Frontal cortex (tissue), 4 donors: ENCODE measurements around the gene GRIFIN. TPM values are rescaled to one million over a fixed set of nuclear protein-coding genes. Genes with fewer than 3 reads are reported as not detected.

Experiments used
- DNase-seq, 2 donors: peaks; one replicate each; pipeline ENCODE4 v3.0.0; 2012; ENCODE audit warnings: low spot score in 2 of 2
- FAIRE-seq: peaks from 2 replicates; lab custom pipeline; 2012; peaks lifted over from hg19 to GRCh38; lab: Jason Lieb, UNC
- total RNA-seq: library from RNA; depleted of rRNA; stranded (reverse); fragments of >200 nt; gene quantifications from one replicate; pipeline ENCODE4 v1.2.3, GENCODE V29; 2014
- donor health status: control.
- donor health status: control.
- donor health status: control.

GRIFIN gene
- total RNA-seq: not detected

GRCh38 chr7:2476298-2476697 lies at the start of gene GRIFIN:
GRIFIN (minus strand) TSS chr7:2476398; CDS start chr7:2476383, 15 bp downstream.
- no peak for DNase-seq
- no peak for FAIRE-seq

- FAIRE-seq (no peak), DNase-seq (no peak)
These were observed 48.8 kb upstream of the GRIFIN start for GRCh38 chr7:2524808-2525657.

- FAIRE-seq (no peak), DNase-seq (peak; percentile 90 to 92)
These were observed 48.0 kb upstream of the GRIFIN start for GRCh38 chr7:2523941-2524807.

GRCh38 chr7:2523461-2523936 lies 47.3 kb upstream of the GRIFIN start:
- FAIRE-seq (no peak), DNase-seq (no peak)

GRCh38 chr7:2522780-2523433 lies 46.7 kb upstream of the GRIFIN start:
- no peak for FAIRE-seq

GRCh38 chr7:2521952-2522591 lies 45.9 kb upstream of the GRIFIN start:
- DNase-seq (no peak), FAIRE-seq (no peak)

More at GRCh38 chr7:2522780-2523433, 46.7 kb upstream of the GRIFIN start:
- no peak for DNase-seq

GRCh38 chr7:2521341-2521745 lies 45.1 kb upstream of the GRIFIN start:
- no peak for FAIRE-seq
- DNase-seq: no peak

- no peak for FAIRE-seq
- DNase-seq: no peak
These were observed 44.6 kb upstream of the GRIFIN start for GRCh38 chr7:2520761-2521290.

- FAIRE-seq (no peak), DNase-seq (no peak)
These were observed 44.0 kb upstream of the GRIFIN start for GRCh38 chr7:2520131-2520760.

GRCh38 chr7:2519119-2519930 lies 43.1 kb upstream of the GRIFIN start, which contains the start of gene LFNG:
LFNG (plus strand) TSS chr7:2519774; CDS start chr7:2519862, 88 bp downstream.
- no peak for FAIRE-seq
- DNase-seq: peak; percentile 100

GRCh38 chr7:2518737-2519118 lies 42.5 kb upstream of the GRIFIN start:
- no peak for FAIRE-seq

GRCh38 chr7:2517678-2518507 lies 41.7 kb upstream of the GRIFIN start:
- DNase-seq (no peak), FAIRE-seq (no peak)

More at GRCh38 chr7:2518737-2519118, 42.5 kb upstream of the GRIFIN start:
- no peak for DNase-seq

GRCh38 chr7:2517026-2517425 lies 40.8 kb upstream of the GRIFIN start:
- FAIRE-seq: no peak
- DNase-seq: no peak

GRCh38 chr7:2516194-2516555 lies 40.0 kb upstream of the GRIFIN start:
- FAIRE-seq (no peak), DNase-seq (no peak)

- DNase-seq (no peak), FAIRE-seq (no peak)
These were observed 39.4 kb upstream of the GRIFIN start for GRCh38 chr7:2515424-2516193.
